BE2C (cell line): ENCODE results near the gene KIFBP.
"Not testable (repeated sequence)": the region's sequence is repeated elsewhere in the genome, so short reads cannot be mapped to it uniquely, and the experiment has no call there.

Experiments
- DNase-seq: peaks from one replicate; pipeline ENCODE4 v3.0.0-alpha.2; 2020
- H3K27me3 ChIP-seq: fragments of 250-450 bp; sonication (Bioruptor Pico); 2 replicates; pipeline ENCODE4 v1.5.1; 2020; ENCODE audit warnings: mild to moderate bottlenecking
- H3K36me3 ChIP-seq: fragments of 250-450 bp; sonication (Bioruptor Pico); 2 replicates; pipeline ENCODE4 v1.5.1; 2020; ENCODE audit warnings: mild to moderate bottlenecking
- H3K4me1 ChIP-seq: fragments of 250-450 bp; sonication (Bioruptor Pico); 2 replicates; pipeline ENCODE4 v1.5.1; 2020
- H3K4me3 ChIP-seq: 2 replicates; pipeline ENCODE4 v1.5.1; 2011; ENCODE audit warnings: low read depth, low read length
- H3K9me3 ChIP-seq: fragments of 250-450 bp; sonication (Bioruptor Pico); 2 replicates; pipeline ENCODE4 v1.5.1; 2020
- TF ChIP-seq, protein P1 (sequence below): IDR thresholded peaks from 2 replicates; pipeline ENCODE4 v1.5.1; 2012; ENCODE audit warnings: mild to moderate bottlenecking, low read depth, low read length

KIFBP gene

DNA sequence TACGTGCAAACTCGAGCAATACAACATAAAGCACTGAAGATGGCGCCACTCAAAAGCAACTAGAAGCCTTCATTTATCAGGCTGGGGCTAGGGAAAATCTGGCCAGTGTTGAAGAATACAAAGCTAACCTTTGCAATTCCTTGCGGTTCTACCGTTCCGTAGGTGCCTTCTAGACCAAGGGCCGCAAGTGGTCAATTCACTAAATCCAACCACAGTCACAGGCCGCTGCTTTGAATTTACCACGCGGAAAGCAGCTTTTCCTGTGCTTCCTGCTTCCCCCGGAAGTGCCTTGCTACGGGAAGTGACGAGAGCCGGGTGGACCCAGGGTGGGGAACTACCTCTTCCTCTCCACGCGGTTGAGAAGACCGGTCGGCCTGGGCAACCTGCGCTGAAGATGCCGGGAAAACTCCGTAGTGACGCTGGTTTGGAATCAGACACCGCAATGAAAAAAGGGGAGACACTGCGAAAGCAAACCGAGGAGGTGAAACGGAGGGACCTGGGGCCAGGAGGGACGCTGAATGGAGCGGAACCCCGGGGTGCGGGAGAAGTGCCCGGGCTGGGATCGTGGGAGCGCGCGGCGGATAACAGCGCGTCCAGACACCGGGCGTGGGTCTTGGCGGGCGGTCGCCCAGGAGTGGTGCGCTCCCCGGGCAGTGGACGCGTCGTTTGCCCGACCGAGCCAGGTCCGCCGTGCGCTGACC, 32.6 kb upstream of the KIFBP start, which contains the start of gene DDX21:
Gene DDX21 (plus strand): TSS at position 339 of the 701 bp plus-strand sequence. CDS start 56 bp downstream, at position 395.
- H3K36me3 ChIP-seq, result peaks cover 39% of the 10 kb centered on the region
- peak within 1 kb of the TSS; percentile 96 for H3K4me3 ChIP-seq
- H3K4me1 ChIP-seq, result no peaks in the 10 kb centered on the region
- peak; percentile 91 for DNase-seq
- no peaks in the 10 kb centered on the region for H3K9me3 ChIP-seq
- TF ChIP-seq, protein P1, sequence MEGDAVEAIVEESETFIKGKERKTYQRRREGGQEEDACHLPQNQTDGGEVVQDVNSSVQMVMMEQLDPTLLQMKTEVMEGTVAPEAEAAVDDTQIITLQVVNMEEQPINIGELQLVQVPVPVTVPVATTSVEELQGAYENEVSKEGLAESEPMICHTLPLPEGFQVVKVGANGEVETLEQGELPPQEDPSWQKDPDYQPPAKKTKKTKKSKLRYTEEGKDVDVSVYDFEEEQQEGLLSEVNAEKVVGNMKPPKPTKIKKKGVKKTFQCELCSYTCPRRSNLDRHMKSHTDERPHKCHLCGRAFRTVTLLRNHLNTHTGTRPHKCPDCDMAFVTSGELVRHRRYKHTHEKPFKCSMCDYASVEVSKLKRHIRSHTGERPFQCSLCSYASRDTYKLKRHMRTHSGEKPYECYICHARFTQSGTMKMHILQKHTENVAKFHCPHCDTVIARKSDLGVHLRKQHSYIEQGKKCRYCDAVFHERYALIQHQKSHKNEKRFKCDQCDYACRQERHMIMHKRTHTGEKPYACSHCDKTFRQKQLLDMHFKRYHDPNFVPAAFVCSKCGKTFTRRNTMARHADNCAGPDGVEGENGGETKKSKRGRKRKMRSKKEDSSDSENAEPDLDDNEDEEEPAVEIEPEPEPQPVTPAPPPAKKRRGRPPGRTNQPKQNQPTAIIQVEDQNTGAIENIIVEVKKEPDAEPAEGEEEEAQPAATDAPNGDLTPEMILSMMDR, result peak; percentile 71
- no peaks in the 10 kb centered on the region for H3K27me3 ChIP-seq

- Histone ChIP-seq H3K4me1 (no peaks in the 10 kb centered on the region), H3K4me3 (peak overlapping the region; percentile 96), H3K9me3 (no peaks in the 10 kb centered on the region), H3K36me3 (peaks cover 52% of the 10 kb centered on the region), H3K27me3 (no peaks in the 10 kb centered on the region)
- DNase-seq, result no peak
- TF ChIP-seq, protein P1, result no peak
These were observed 31.4 kb upstream of the KIFBP start for GRCh38 chr10:68957284-68957615.

DNA sequence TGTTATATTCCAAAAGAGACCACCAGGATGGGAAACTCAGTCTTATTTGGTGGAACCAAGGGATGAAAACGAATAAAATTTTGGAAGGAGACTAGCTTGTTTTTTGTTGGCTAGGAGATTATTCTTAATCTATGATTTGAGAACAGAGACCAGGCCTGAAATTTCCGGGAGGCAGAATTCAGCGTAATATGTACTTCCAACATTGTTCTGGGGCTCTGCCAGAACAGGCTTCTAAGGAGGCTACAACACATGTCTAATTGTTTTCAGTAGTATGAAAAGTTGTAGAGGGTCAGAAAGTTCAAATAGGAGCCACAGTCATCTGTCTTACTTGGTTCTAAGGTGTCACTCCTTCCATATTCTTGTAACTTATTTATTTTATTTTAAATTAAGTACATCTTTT, 30.9 kb upstream of the KIFBP start:
- peaks cover 56% of the 10 kb centered on the region for H3K36me3 ChIP-seq
- peak overlapping the region; percentile 96 for H3K4me3 ChIP-seq
- no peaks in the 10 kb centered on the region for H3K4me1 ChIP-seq
- no peaks in the 10 kb centered on the region for H3K9me3 ChIP-seq
- H3K27me3 ChIP-seq, result no peaks in the 10 kb centered on the region
- no peak for DNase-seq
- TF ChIP-seq, protein P1, result no peak

GRCh38 chr10:68959695-68960527, 28.7 kb upstream of the KIFBP start:
- Histone ChIP-seq H3K4me1 (no peaks in the 10 kb centered on the region), H3K27me3 (no peaks in the 10 kb centered on the region), H3K4me3 (no peak overlapping the region), H3K9me3 (no peaks in the 10 kb centered on the region), H3K36me3 (peaks cover 79% of the 10 kb centered on the region)
- TF ChIP-seq, protein P1, result no peak
- no peak for DNase-seq

GRCh38 chr10:68963151-68963550, 25.5 kb upstream of the KIFBP start:
- Histone ChIP-seq H3K9me3 (no peaks in the 10 kb centered on the region), H3K27me3 (no peaks in the 10 kb centered on the region), H3K4me1 (no peaks in the 10 kb centered on the region), H3K36me3 (peaks cover 99% of the 10 kb centered on the region), H3K4me3 (no peak overlapping the region)
- TF ChIP-seq, protein P1, result no peak
- DNase-seq, result no peak

GRCh38 chr10:68973975-68974374, 14.6 kb upstream of the KIFBP start:
- DNase-seq, result no peak
- Histone ChIP-seq H3K36me3 (peaks cover 98% of the 10 kb centered on the region), H3K27me3 (no peaks in the 10 kb centered on the region), H3K4me1 (no peaks in the 10 kb centered on the region), H3K9me3 (no peaks in the 10 kb centered on the region), H3K4me3 (no peak overlapping the region)
- TF ChIP-seq, protein P1, result no peak

DNA sequence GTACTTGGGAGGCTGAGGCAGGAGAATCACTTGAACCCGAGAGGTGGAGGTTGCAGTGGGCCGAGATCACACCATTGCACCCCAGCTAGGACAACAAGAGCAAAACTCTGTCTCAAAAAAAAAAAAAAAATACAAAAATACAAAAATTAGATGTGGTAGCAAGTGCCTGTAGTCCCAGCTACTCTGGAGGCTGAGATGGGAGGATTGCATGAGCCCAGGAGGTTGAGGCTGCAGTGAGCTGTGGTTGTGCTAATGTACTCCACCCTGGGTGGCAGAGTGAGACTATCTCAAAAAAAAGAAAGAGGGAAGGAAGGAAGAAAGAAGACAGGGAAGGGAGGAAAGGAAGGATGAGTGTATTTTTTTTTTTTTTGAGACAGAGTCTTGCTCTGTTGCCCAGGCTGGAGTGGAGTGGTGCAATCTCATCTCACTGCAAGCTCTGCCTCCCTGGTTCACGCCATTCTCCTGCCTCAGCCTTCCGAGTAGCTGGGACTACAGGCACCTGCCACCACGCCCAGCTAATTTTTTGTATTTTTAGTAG, 12.6 kb upstream of the KIFBP start:
- not testable (repeated sequence) for DNase-seq, H3K4me1 ChIP-seq, H3K4me3 ChIP-seq, H3K27me3 ChIP-seq, H3K9me3 ChIP-seq
- H3K36me3 ChIP-seq, result peaks cover 94% of the 10 kb centered on the region

DNA sequence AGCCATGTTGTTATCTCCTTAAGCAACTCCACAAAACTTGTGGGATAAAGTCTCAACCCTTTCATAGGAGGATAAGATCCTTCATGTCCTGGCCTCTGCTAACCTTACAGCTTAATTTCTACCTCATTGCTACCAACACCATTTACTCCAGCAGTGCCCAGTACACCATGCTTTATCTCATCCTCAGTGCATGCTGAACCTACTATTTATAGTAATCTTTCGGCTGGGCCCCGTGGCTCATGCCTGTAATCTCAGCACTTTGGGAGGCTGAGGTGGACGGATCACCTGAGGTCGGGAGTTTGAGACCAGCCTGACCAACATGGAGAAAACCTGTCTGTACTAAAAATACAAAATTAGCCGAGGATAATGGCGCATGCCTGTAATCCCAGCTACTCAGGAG, 8.9 kb upstream of the KIFBP start:
- not testable (repeated sequence) for H3K27me3 ChIP-seq, H3K4me1 ChIP-seq, DNase-seq, H3K9me3 ChIP-seq, H3K4me3 ChIP-seq
- H3K36me3 ChIP-seq, result peaks cover 86% of the 10 kb centered on the region
